GM12892 (cell line): ENCODE data around the gene PPP1R12C.

ENCODE experiments used
- POLR2A ChIP-seq: IDR thresholded peaks from 2 replicates; pipeline ENCODE4 v1.6.1; 2011; ENCODE audit warnings: low read depth, low read length, control low read depth
- POLR2AphosphoS5 ChIP-seq: IDR thresholded peaks from 2 replicates; pipeline ENCODE4 v1.6.1; 2011; ENCODE audit warnings: low read depth, low read length, control low read depth
- TAF1 ChIP-seq: IDR thresholded peaks from 2 replicates; pipeline ENCODE4 v1.6.1; 2011; ENCODE audit warnings: low read depth, mild to moderate bottlenecking, control low read depth, low read length, borderline replicate concordance

DNA sequence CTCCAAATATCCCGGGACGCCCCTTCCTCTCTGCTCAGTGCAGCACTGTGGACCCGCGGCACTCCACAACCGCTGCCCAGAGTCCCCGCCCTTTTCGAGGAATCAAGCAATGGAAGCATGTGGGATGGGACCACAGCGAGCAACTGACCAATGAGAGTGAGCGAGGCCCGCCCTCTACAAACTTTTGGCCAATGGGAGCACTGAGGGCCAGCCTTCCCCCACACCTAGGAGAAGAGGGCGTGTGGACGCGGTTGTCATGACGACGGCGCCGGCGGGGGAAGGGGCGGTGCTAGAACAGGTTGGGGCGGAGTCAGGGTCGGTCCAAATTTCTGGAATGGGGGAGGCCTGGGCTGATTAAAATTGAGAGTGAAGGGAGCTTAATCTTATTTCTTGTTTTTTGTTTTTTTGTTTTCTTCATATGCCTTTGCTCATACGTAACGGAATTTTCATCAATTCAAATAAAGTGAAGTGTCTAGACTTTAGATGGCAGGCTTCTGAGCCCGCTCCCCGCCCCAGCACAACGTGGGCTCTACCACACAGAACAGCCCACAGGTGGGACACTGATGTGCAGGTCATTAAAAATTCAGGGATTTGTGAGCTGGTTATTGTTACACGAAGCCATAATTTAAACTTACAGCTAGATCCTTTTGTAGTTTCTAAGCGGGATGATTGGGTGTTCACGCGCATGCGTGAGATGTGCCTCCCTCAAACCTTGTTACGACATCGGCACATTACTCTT, 49.3 kb upstream of the PPP1R12C start, which contains the start of gene DNAAF3:
- no peak for TF ChIP-seq POLR2A
- no peak for TF ChIP-seq POLR2AphosphoS5
- TF ChIP-seq TAF1: no peak
